H1 (cell line): ENCODE measurements around the gene DOCK3. TPM values are rescaled to one million over a fixed set of nuclear protein-coding genes. Genes with fewer than 3 reads are reported as not detected.
"Not testable (repeated sequence)": the region's sequence is repeated elsewhere in the genome, so short reads cannot be mapped to it uniquely, and the experiment has no call there.

Experiments used
- CTCF ChIA-PET: fragments of 300-600 bp; sonication (Branson Sonifier 250); formaldehyde crosslinking; loops from one replicate; lab custom pipeline; 2021; ENCODE audit not compliant: partially characterized antibody; lab: Charles Lee
- POLR2A ChIA-PET: fragments of 300-600 bp; sonication (Branson Sonifier 250); formaldehyde crosslinking; loops from one replicate; lab custom pipeline; 2021; ENCODE audit warnings: inconsistent platforms; ENCODE audit not compliant: partially characterized antibody; lab: Charles Lee
- DNase-seq, 2 experiments: peaks; one replicate each; pipeline versions ENCODE4 v3.0.0 to v3.0.0-alpha.2; 2010 to 2022; ENCODE audit warnings: low spot score in 2 of 2, low read depth in 1 of 2, mixed read lengths in 1 of 2
- FAIRE-seq: peaks from 2 replicates; lab custom pipeline; 2011; peaks lifted over from hg19 to GRCh38; lab: Jason Lieb, UNC
- H2AFZ ChIP-seq: 2 replicates; pipeline ENCODE4 v1.8.1; 2012; ENCODE audit warnings: low read length, inconsistent platforms
- H2AK5ac ChIP-seq: 2 replicates; pipeline ENCODE4 v1.6.1; 2013; ENCODE audit warnings: low read depth, low read length
- H2BK120ac ChIP-seq: replicated peaks from 2 replicates; pipeline ENCODE3; 2013; ENCODE audit warnings: low read depth, low read length, inconsistent platforms
- H2BK12ac ChIP-seq: 2 replicates; pipeline ENCODE4 v1.6.1; 2013; ENCODE audit warnings: low read depth, low read length
- H2BK15ac ChIP-seq: 2 replicates; pipeline ENCODE4 v1.6.1; 2013; ENCODE audit warnings: low read length
- H2BK20ac ChIP-seq: 2 replicates; pipeline ENCODE4 v1.6.1; 2013; ENCODE audit warnings: low read length
- H2BK5ac ChIP-seq: 2 replicates; pipeline ENCODE4 v1.6.1; 2013; ENCODE audit warnings: low read depth, low read length
- H3K14ac ChIP-seq: 2 replicates; pipeline ENCODE4 v1.6.1; 2013; ENCODE audit warnings: inconsistent platforms; ENCODE audit not compliant: insufficient read length
- H3K18ac ChIP-seq: 2 replicates; pipeline ENCODE4 v1.6.1; 2013; ENCODE audit warnings: low read length; ENCODE audit errors: extremely low read depth
- H3K23ac ChIP-seq: 2 replicates; pipeline ENCODE4 v1.6.1; 2013; ENCODE audit warnings: inconsistent platforms; ENCODE audit not compliant: insufficient read length
- H3K23me2 ChIP-seq: 2 replicates; pipeline ENCODE4 v1.6.1; 2013; ENCODE audit warnings: low read depth, low read length
- H3K27ac ChIP-seq: 2 replicates; pipeline ENCODE4 v1.6.1; 2011; ENCODE audit warnings: low read depth, low read length, inconsistent platforms
- H3K27me3 ChIP-seq, 4 experiments: replicated peaks in 1 of 4; 1 replicate in 1 of 4; 2 replicates in 3 of 4; pipeline versions ENCODE4 v1.6.1 to v1.8.1; 2011 to 2013; ENCODE audit warnings: low read length in 3 of 4, mild to moderate bottlenecking in 3 of 4, inconsistent platforms in 2 of 4, mixed read lengths in 2 of 4, moderate library complexity in 1 of 4; ENCODE audit not compliant: control insufficient read depth in 3 of 4, insufficient read depth in 3 of 4; ENCODE audit errors: extremely low read depth in 1 of 4
- H3K36me3 ChIP-seq, 4 experiments: 2 replicates each; pipeline versions ENCODE4 v1.6.1 to v1.8.1; 2011 to 2013; ENCODE audit warnings: mild to moderate bottlenecking in 4 of 4, low read length in 3 of 4, moderate library complexity in 2 of 4, control low read depth in 1 of 4, inconsistent platforms in 1 of 4; ENCODE audit not compliant: insufficient read depth in 4 of 4, control insufficient read depth in 2 of 4
- H3K4ac ChIP-seq: replicated peaks from 2 replicates; pipeline ENCODE3; 2013; ENCODE audit warnings: low read length, low read depth, mixed read lengths, inconsistent platforms; ENCODE audit not compliant: insufficient read length
- H3K4me1 ChIP-seq, 4 experiments: replicated peaks in 1 of 4; 1 replicate in 1 of 4; 2 replicates in 3 of 4; pipeline versions ENCODE4 v1.6.1 to v1.8.1; 2011 to 2013; ENCODE audit warnings: low read length in 3 of 4, inconsistent platforms in 2 of 4, mixed read lengths in 1 of 4; ENCODE audit not compliant: insufficient read depth in 4 of 4, control insufficient read depth in 3 of 4
- H3K4me2 ChIP-seq, 2 experiments: 2 replicates each; pipeline versions ENCODE4 v1.6.1 to v1.8.1; 2011 to 2013; ENCODE audit warnings: low read depth in 2 of 2, low read length in 2 of 2, control low read depth in 1 of 2, inconsistent platforms in 1 of 2, mild to moderate bottlenecking in 1 of 2; ENCODE audit not compliant: insufficient read depth in 1 of 2
- H3K4me3 ChIP-seq, 4 experiments: fragments of 200-600, 300-600 bp in 1 of 4; sonication (generic), shearing (Covaris generic), sonication (Bioruptor Twin) in 1 of 4; 2 replicates each; pipeline versions ENCODE4 v1.5.1 to v1.8.1; 2011 to 2016; ENCODE audit warnings: low read length in 4 of 4, low read depth in 3 of 4, control low read depth in 2 of 4, inconsistent platforms in 2 of 4, mild to moderate bottlenecking in 2 of 4, mixed read lengths in 1 of 4, moderate library complexity in 1 of 4; ENCODE audit not compliant: insufficient read depth in 2 of 4; ENCODE audit errors: extremely low read depth in 1 of 4
- H3K56ac ChIP-seq: replicated peaks from 2 replicates; pipeline ENCODE3; 2013; ENCODE audit warnings: low read depth, mild to moderate bottlenecking, mixed read lengths, low read length, inconsistent platforms; ENCODE audit not compliant: insufficient read length
- H3K79me1 ChIP-seq: 2 replicates; pipeline ENCODE4 v1.6.1; 2013; ENCODE audit warnings: low read depth, low read length, control low read depth
- H3K79me2 ChIP-seq, 2 experiments: 2 replicates each; pipeline versions ENCODE4 v1.6.1 to v1.8.1; 2012 to 2013; ENCODE audit warnings: low read length in 2 of 2, mild to moderate bottlenecking in 2 of 2, inconsistent platforms in 1 of 2; ENCODE audit not compliant: insufficient read depth in 2 of 2, control insufficient read depth in 1 of 2
- H3K9ac ChIP-seq, 4 experiments: replicated peaks in 1 of 4; 1 replicate in 1 of 4; 2 replicates in 3 of 4; pipeline versions ENCODE4 v1.6.1 to v1.8.1; 2011 to 2013; ENCODE audit warnings: low read depth in 3 of 4, low read length in 3 of 4, control low read depth in 2 of 4, mild to moderate bottlenecking in 2 of 4, moderate library complexity in 2 of 4, inconsistent platforms in 1 of 4; ENCODE audit errors: extremely low read depth in 1 of 4
- H3K9me3 ChIP-seq, 2 experiments: 2 replicates each; pipeline versions ENCODE4 v1.6.1 to v1.8.1; 2012 to 2013; ENCODE audit warnings: mild to moderate bottlenecking in 2 of 2, moderate library complexity in 2 of 2, control low read depth in 1 of 2, inconsistent platforms in 1 of 2, low read depth in 1 of 2, low read length in 1 of 2, mixed read lengths in 1 of 2; ENCODE audit not compliant: insufficient read depth in 2 of 2
- H4K20me1 ChIP-seq, 2 experiments: replicated peaks in 1 of 2; 2 replicates each; pipeline versions ENCODE3 to v1.8.1; 2011 to 2013; ENCODE audit warnings: inconsistent platforms in 2 of 2, low read length in 2 of 2, mild to moderate bottlenecking in 1 of 2; ENCODE audit not compliant: insufficient read depth in 2 of 2, control insufficient read depth in 1 of 2
- H4K5ac ChIP-seq: 2 replicates; pipeline ENCODE4 v1.6.1; 2013; ENCODE audit warnings: low read length, low read depth, mixed read lengths, inconsistent platforms; ENCODE audit not compliant: insufficient read length
- H4K8ac ChIP-seq: 2 replicates; pipeline ENCODE4 v1.8.0; 2013; ENCODE audit warnings: mild to moderate bottlenecking, moderate library complexity, low read length, inconsistent platforms; ENCODE audit not compliant: insufficient read depth; ENCODE audit errors: extremely low read depth
- H4K91ac ChIP-seq: replicated peaks from 2 replicates; pipeline ENCODE3; 2013; ENCODE audit warnings: low read length, mixed read lengths, inconsistent platforms; ENCODE audit not compliant: insufficient read length
- NANOG ChIP-seq: IDR thresholded peaks from 2 replicates; pipeline ENCODE4 v1.6.1; 2011; ENCODE audit warnings: low read length, low read depth, mild to moderate bottlenecking, inconsistent platforms; ENCODE audit not compliant: insufficient read depth, poor library complexity, severe bottlenecking
- POU5F1 ChIP-seq: IDR thresholded peaks from 2 replicates; pipeline ENCODE4 v1.6.1; 2011; ENCODE audit warnings: low read depth, mild to moderate bottlenecking, low read length, moderate library complexity
- WGBS, 2 experiments: shearing (Covaris generic) in 1 of 2; methylation state at CpG; one replicate each; pipeline versions ENCODE4 v1.1.6 to v1.1.7; 2013 to 2015; ENCODE audit warnings: low lambda C conversion rate in 2 of 2, mixed read lengths in 2 of 2, inconsistent platforms in 1 of 2, low coverage in 1 of 2, missing lambda C conversion rate in 1 of 2; ENCODE audit not compliant: insufficient replicate concordance in 2 of 2, insufficient coverage in 1 of 2, insufficient read length in 1 of 2; ENCODE audit errors: extremely low coverage in 1 of 2, missing lambda C conversion rate in 1 of 2; 5-methylcytosine and 5-hydroxymethylcytosine counted together
- polyA plus RNA-seq, 7 experiments: library from polyadenylated mRNA; depleted of rRNA in 3 of 7; stranded (reverse) in 5 of 7; unstranded in 2 of 7; fragments of >200 nt in 5 of 7; fragments of 200-250 nt in 2 of 7; gene quantifications; 1 replicate in 5 of 7; 2 replicates in 1 of 7; 4 replicates in 1 of 7; pipeline versions ENCODE4 v1.2.1 to v1.2.3, GENCODE V29; 2011 to 2013; ENCODE audit warnings: missing spikeins in 2 of 7, mixed read lengths in 2 of 7
- total RNA-seq: library from RNA; stranded (reverse); fragmentation: NEBNext Ultra II Directional; extraction: Animal tissue kit (Norgen Biotek cat#: 25700); gene quantifications from 2 replicates; pipeline ENCODE4 v1.2.1, GENCODE V29; 2021

DOCK3 gene
- total and polyA plus RNA-seq, 2 of the 8 experiments (the other 6 are each of a cell fraction or from before 2014, with no cell fraction given), result 2.7 to 5.0 TPM

DNA sequence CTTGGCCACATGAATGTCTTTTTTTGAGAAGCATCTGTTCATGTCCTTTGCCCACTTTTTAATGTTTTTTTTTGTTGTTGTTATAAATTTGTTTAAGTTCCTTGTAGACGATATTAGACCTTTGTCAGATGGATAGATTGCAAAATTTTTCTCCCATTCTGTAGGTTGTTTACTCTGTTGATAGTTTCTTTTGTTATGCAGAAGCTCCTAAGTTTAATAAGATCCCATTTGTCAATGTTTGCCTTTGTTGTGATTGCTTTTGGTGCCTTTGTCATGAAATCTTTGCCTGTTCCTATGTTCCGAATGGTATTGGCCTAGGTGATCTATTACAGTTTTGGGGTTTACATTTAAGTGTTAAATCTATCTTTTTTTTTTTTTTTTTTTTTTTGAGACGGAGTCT lies 116.2 kb downstream of the DOCK3 start:
- peaks cover 0 to 17% of the 10 kb centered on the region in 2 experiments; a peak in 2 of 4 replicates for H3K79me2 ChIP-seq
- H3K23me2 ChIP-seq, H2BK20ac ChIP-seq: not testable (repeated sequence)

More for the DNA sequence above, 116.2 kb downstream of the DOCK3 start:
- H2AFZ ChIP-seq, H2BK120ac ChIP-seq, H3K9me3 ChIP-seq, DNase-seq, CTCF ChIA-PET, H3K14ac ChIP-seq, H3K23ac ChIP-seq, H3K9ac ChIP-seq, H3K4ac ChIP-seq, H3K27me3 ChIP-seq, H4K8ac ChIP-seq, H2AK5ac ChIP-seq, H3K27ac ChIP-seq, H3K4me1 ChIP-seq, H2BK5ac ChIP-seq, H3K4me3 ChIP-seq, H3K18ac ChIP-seq, H3K56ac ChIP-seq, H4K20me1 ChIP-seq: not testable (repeated sequence)
- 0 out of 2 replicates have a peak overlapping the region, but pooled peaks have one; percentile 84 for H2BK12ac ChIP-seq
- WGBS, 2 experiments, result 73% methylated on average over 2 of the region's 3 CpGs; no CpG with 5 or more reads in 1 of the 2 experiments
- POLR2A ChIA-PET, result interaction anchor here (0.7 kb wide), 1 partner anchor 28 kb away, joined by 3 read pairs; no protein-coding TSS in a partner anchor
- TF ChIP-seq NANOG (peak; percentile 32), POU5F1 (peak; percentile 67; the same call in 1 of the 2 replicates)
- TF ChIP-seq, all 59 proteins: peak for 2; not testable (repeated sequence) for 57
- not testable (repeated sequence) for H3K79me1 ChIP-seq, FAIRE-seq, H2BK15ac ChIP-seq, H3K36me3 ChIP-seq, H3K4me2 ChIP-seq, H4K91ac ChIP-seq, H4K5ac ChIP-seq
